Neural cell (in vitro differentiated cells): Measurements from ENCODE around the gene MAMDC4. TPM values are rescaled to one million over a fixed set of nuclear protein-coding genes. Genes with fewer than 3 reads are reported as not detected.

ENCODE experiments used
- H2AFZ ChIP-seq: fragments of 200-600, 300-800 bp; sonication (generic), shearing (Covaris generic); 2 replicates; pipeline ENCODE4 v1.6.0; 2014; ENCODE audit warnings: low read depth, mild to moderate bottlenecking, antibody characterized with exemption, low read length, moderate library complexity
- H3F3A ChIP-seq: fragments of 200-600 bp; shearing (Covaris generic); 2 replicates; pipeline ENCODE4 v1.6.1; 2016; ENCODE audit warnings: mild to moderate bottlenecking, moderate library complexity, mixed read lengths, antibody characterized with exemption, low read length; ENCODE audit not compliant: insufficient read depth, poor library complexity, severe bottlenecking
- H3K27ac ChIP-seq: fragments of 200-600, 300-800 bp; sonication (generic), shearing (Covaris generic); 2 replicates; pipeline ENCODE4 v1.5.1; 2014; ENCODE audit warnings: mild to moderate bottlenecking, low read length, moderate library complexity
- H3K27me3 ChIP-seq: fragments of 300-800, 200-600 bp; sonication (generic), shearing (Covaris generic); 2 replicates; pipeline ENCODE4 v1.6.0; 2014; ENCODE audit warnings: mild to moderate bottlenecking, low read depth, low read length, moderate library complexity; ENCODE audit not compliant: insufficient read depth
- H3K36me3 ChIP-seq: fragments of 300-800, 200-600 bp; sonication (generic), shearing (Covaris generic); 2 replicates; pipeline ENCODE4 v1.5.1; 2014; ENCODE audit warnings: mild to moderate bottlenecking, antibody characterized with exemption, low read length, moderate library complexity; ENCODE audit not compliant: insufficient read depth
- H3K4me2 ChIP-seq: fragments of 300-800, 200-600 bp; sonication (generic), shearing (Covaris generic); 2 replicates; pipeline ENCODE4 v1.6.0; 2014; ENCODE audit warnings: mild to moderate bottlenecking, low read length
- H3K4me3 ChIP-seq: fragments of 300-800, 200-600 bp; sonication (generic), shearing (Covaris generic); 2 replicates; pipeline ENCODE4 v1.5.1; 2014; ENCODE audit warnings: mild to moderate bottlenecking, low read length, moderate library complexity
- H3K79me2 ChIP-seq: fragments of 200-600 bp; shearing (Covaris generic); replicated peaks from 2 replicates; pipeline ENCODE4 v1.6.0; 2014; ENCODE audit warnings: mild to moderate bottlenecking, low read length, moderate library complexity; ENCODE audit not compliant: insufficient read depth
- H3K9ac ChIP-seq: fragments of 300-800, 200-600 bp; sonication (generic), shearing (Covaris generic); 2 replicates; pipeline ENCODE4 v1.6.1; 2016; ENCODE audit warnings: mild to moderate bottlenecking, low read length, mixed read lengths
- H3K9me2 ChIP-seq: fragments of 200-600 bp; shearing (Covaris generic); 2 replicates; pipeline ENCODE4 v1.6.1; 2016; ENCODE audit warnings: mild to moderate bottlenecking, low read length, mixed read lengths; ENCODE audit not compliant: insufficient read depth
- H3K9me3 ChIP-seq: fragments of 200-600, 300-800 bp; sonication (generic), shearing (Covaris generic); 2 replicates; pipeline ENCODE4 v1.6.1; 2016; ENCODE audit warnings: mild to moderate bottlenecking, mixed run types, low read length, moderate library complexity, mixed read lengths
- H4K20me1 ChIP-seq: fragments of 200-600 bp; shearing (Covaris generic); 2 replicates; pipeline ENCODE4 v1.6.1; 2016; ENCODE audit warnings: mild to moderate bottlenecking, mixed run types; ENCODE audit not compliant: insufficient read depth
- CTCF ChIP-seq: fragments of 450-650 bp; IDR thresholded peaks from 2 replicates; pipeline ENCODE4 v1.5.1; 2014; ENCODE audit warnings: antibody characterized with exemption, mild to moderate bottlenecking, moderate library complexity; ENCODE audit not compliant: poor library complexity, severe bottlenecking
- EP300 ChIP-seq: fragments of 450-650 bp; conservative IDR thresholded peaks from 2 replicates; pipeline ENCODE4 v1.6.1; 2014; ENCODE audit warnings: antibody characterized with exemption, mild to moderate bottlenecking, moderate library complexity; ENCODE audit not compliant: poor library complexity, severe bottlenecking
- EZH2 ChIP-seq: fragments of 200-600, 300-800 bp; shearing (Covaris generic), sonication (generic); IDR thresholded peaks from 2 replicates; pipeline ENCODE4 v1.6.1; 2014; ENCODE audit warnings: antibody characterized with exemption, low read length, borderline replicate concordance, mild to moderate bottlenecking; ENCODE audit not compliant: insufficient read depth, poor library complexity, severe bottlenecking
- MXI1 ChIP-seq: fragments of 450-650 bp; conservative IDR thresholded peaks from 2 replicates; pipeline ENCODE4 v1.6.1; 2014; ENCODE audit warnings: antibody characterized with exemption, mild to moderate bottlenecking; ENCODE audit not compliant: poor library complexity, severe bottlenecking
- POLR2AphosphoS5 ChIP-seq: IDR thresholded peaks from 2 replicates; pipeline ENCODE4 v1.6.1; 2012
- RAD21 ChIP-seq: fragments of 450-650 bp; conservative IDR thresholded peaks from 2 replicates; pipeline ENCODE4 v1.6.1; 2014; ENCODE audit warnings: antibody characterized with exemption, mild to moderate bottlenecking, moderate library complexity
- REST ChIP-seq: IDR thresholded peaks from 2 replicates; pipeline ENCODE4 v1.6.1; 2012; ENCODE audit warnings: borderline replicate concordance
- SMC3 ChIP-seq: fragments of 450-650 bp; conservative IDR thresholded peaks from 2 replicates; pipeline ENCODE4 v1.6.1; 2014; ENCODE audit warnings: antibody characterized with exemption, mild to moderate bottlenecking, moderate library complexity; ENCODE audit not compliant: poor library complexity
- TAF1 ChIP-seq: IDR thresholded peaks from 2 replicates; pipeline ENCODE4 v1.6.1; 2012; ENCODE audit warnings: low read depth
- polyA plus RNA-seq: library from polyadenylated mRNA; depleted of rRNA; stranded (reverse); fragments of >200 nt; gene quantifications from 2 replicates; pipeline ENCODE4 v1.2.3, GENCODE V29; 2014

The MAMDC4 gene
- polyA plus RNA-seq, 1 donor from 2014 or later: 13.1 TPM

GRCh38 chr9:136848393-136849037 is 3.6 kb upstream of the MAMDC4 start:
- H3K9me2 ChIP-seq: no peaks in the 10 kb centered on the region
- TF ChIP-seq EP300 (no peak), REST (no peak), EZH2 (no peak), CTCF (no peak), TAF1 (no peak), RAD21 (no peak), MXI1 (no peak), SMC3 (no peak), POLR2AphosphoS5 (no peak)
- H3K9ac ChIP-seq: peak overlapping the region; percentile 68
- no peaks in the 10 kb centered on the region for H3K27me3 ChIP-seq
- H4K20me1 ChIP-seq: no peaks in the 10 kb centered on the region
- peak overlapping the region; percentile 81 for H3K27ac ChIP-seq
- H3K4me3 ChIP-seq: peak overlapping the region; percentile 86
- no peak overlapping the region for H2AFZ ChIP-seq
- H3K4me2 ChIP-seq: peak overlapping the region; percentile 55
- no peaks in the 10 kb centered on the region for H3F3A ChIP-seq
- no peaks in the 10 kb centered on the region for H3K9me3 ChIP-seq
- H3K79me2 ChIP-seq: no peaks in the 10 kb centered on the region
- no peaks in the 10 kb centered on the region for H3K36me3 ChIP-seq

GRCh38 chr9:136849038-136849959 is 2.8 kb upstream of the MAMDC4 start, which contains the start of gene PHPT1:
PHPT1 (plus strand) TSS chr9:136849409; CDS start chr9:136849431, 22 bp downstream.
- TF ChIP-seq EZH2: no peak
- no peak for TF ChIP-seq SMC3
- TF ChIP-seq RAD21: no peak
- no peak for TF ChIP-seq TAF1
- TF ChIP-seq EP300: peak; percentile 37
- TF ChIP-seq REST: peak; percentile 56
- TF ChIP-seq MXI1: peak; percentile 88
- peak; percentile 35 for TF ChIP-seq CTCF
- peak; percentile 90 for TF ChIP-seq POLR2AphosphoS5
- no peaks in the 10 kb centered on the region for H3K9me2 ChIP-seq
- H3K9me3 ChIP-seq: no peaks in the 10 kb centered on the region
- H2AFZ ChIP-seq: no peak within 1 kb of the TSS
- peak within 1 kb of the TSS; percentile 78 for H3K9ac ChIP-seq
- peak within 1 kb of the TSS; percentile 86 for H3K4me3 ChIP-seq
- peak within 1 kb of the TSS; percentile 81 for H3K27ac ChIP-seq
- no peaks in the 10 kb centered on the region for H4K20me1 ChIP-seq
- no peaks in the 10 kb centered on the region for H3K27me3 ChIP-seq
- no peaks in the 10 kb centered on the region for H3F3A ChIP-seq
- peak within 1 kb of the TSS; percentile 57 for H3K4me2 ChIP-seq
- H3K79me2 ChIP-seq: no peaks in the 10 kb centered on the region
- H3K36me3 ChIP-seq: no peaks in the 10 kb centered on the region
